SKM-1 treated with dmso at 0.1 percent for 144 hours (cell line): ENCODE measurements around the gene DLD.
"Not testable (repeated sequence)": the region's sequence is repeated elsewhere in the genome, so short reads cannot be mapped to it uniquely, and the experiment has no call there.

Experiments
- DNase-seq: peaks from one replicate; lab custom pipeline; 2025; ENCODE audit not compliant: unreplicated experiment; lab: John Stamatoyannopoulos, UW

Gene DLD

GRCh38 chr7:107944411-107945169, 53.6 kb downstream of the DLD start:
- no peak for DNase-seq

- no peak for DNase-seq
These were observed 54.3 kb downstream of the DLD start for GRCh38 chr7:107945332-107945731.

- DNase-seq: no peak
These were observed 55.5 kb downstream of the DLD start for GRCh38 chr7:107946451-107946850.

GRCh38 chr7:107946881-107947280, 55.9 kb downstream of the DLD start:
- no peak for DNase-seq

- no peak for DNase-seq
These were observed 57.9 kb downstream of the DLD start for GRCh38 chr7:107948645-107949442.

GRCh38 chr7:107949443-107949935, 58.5 kb downstream of the DLD start:
- DNase-seq: no peak

GRCh38 chr7:107951172-107951787, 60.3 kb downstream of the DLD start:
- DNase-seq: no peak

- no peak for DNase-seq
These were observed 60.9 kb downstream of the DLD start for GRCh38 chr7:107951896-107952295.

GRCh38 chr7:107953265-107953923, 62.4 kb downstream of the DLD start:
- DNase-seq: no peak

GRCh38 chr7:107953924-107954303, 62.9 kb downstream of the DLD start:
- no peak for DNase-seq

- no peak for DNase-seq
These were observed 64.4 kb downstream of the DLD start for GRCh38 chr7:107955394-107955793.

GRCh38 chr7:107956950-107957349, 66.0 kb downstream of the DLD start:
- DNase-seq: not testable (repeated sequence)

- no peak for DNase-seq
These were observed 66.5 kb downstream of the DLD start for GRCh38 chr7:107957436-107957835.

- no peak for DNase-seq
These were observed 68.0 kb downstream of the DLD start for GRCh38 chr7:107958764-107959526.

- DNase-seq: no peak
These were observed 68.5 kb downstream of the DLD start for GRCh38 chr7:107959527-107959898.

- DNase-seq: no peak
These were observed 69.3 kb downstream of the DLD start for GRCh38 chr7:107960272-107960671.

- no peak for DNase-seq
These were observed 70.4 kb downstream of the DLD start for GRCh38 chr7:107961405-107961804.

GRCh38 chr7:107962817-107963216, 71.8 kb downstream of the DLD start:
- no peak for DNase-seq

- DNase-seq: no peak
These were observed 73.5 kb downstream of the DLD start for GRCh38 chr7:107964510-107964909.

GRCh38 chr7:107966711-107967110, 75.7 kb downstream of the DLD start:
- no peak for DNase-seq

- DNase-seq: no peak
These were observed 76.4 kb downstream of the DLD start for GRCh38 chr7:107967420-107967819.
